ENCODE results near the gene DSG4.
A peak's percentile ranks its signal among the peaks of the same experiment; 100 is the strongest.
"Not testable (repeated sequence)": the region's sequence is repeated elsewhere in the genome, so short reads cannot be mapped to it uniquely, and the experiment has no call there.

DSG4 gene, protein sequence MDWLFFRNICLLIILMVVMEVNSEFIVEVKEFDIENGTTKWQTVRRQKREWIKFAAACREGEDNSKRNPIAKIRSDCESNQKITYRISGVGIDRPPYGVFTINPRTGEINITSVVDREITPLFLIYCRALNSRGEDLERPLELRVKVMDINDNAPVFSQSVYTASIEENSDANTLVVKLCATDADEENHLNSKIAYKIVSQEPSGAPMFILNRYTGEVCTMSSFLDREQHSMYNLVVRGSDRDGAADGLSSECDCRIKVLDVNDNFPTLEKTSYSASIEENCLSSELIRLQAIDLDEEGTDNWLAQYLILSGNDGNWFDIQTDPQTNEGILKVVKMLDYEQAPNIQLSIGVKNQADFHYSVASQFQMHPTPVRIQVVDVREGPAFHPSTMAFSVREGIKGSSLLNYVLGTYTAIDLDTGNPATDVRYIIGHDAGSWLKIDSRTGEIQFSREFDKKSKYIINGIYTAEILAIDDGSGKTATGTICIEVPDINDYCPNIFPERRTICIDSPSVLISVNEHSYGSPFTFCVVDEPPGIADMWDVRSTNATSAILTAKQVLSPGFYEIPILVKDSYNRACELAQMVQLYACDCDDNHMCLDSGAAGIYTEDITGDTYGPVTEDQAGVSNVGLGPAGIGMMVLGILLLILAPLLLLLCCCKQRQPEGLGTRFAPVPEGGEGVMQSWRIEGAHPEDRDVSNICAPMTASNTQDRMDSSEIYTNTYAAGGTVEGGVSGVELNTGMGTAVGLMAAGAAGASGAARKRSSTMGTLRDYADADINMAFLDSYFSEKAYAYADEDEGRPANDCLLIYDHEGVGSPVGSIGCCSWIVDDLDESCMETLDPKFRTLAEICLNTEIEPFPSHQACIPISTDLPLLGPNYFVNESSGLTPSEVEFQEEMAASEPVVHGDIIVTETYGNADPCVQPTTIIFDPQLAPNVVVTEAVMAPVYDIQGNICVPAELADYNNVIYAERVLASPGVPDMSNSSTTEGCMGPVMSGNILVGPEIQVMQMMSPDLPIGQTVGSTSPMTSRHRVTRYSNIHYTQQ

DNA sequence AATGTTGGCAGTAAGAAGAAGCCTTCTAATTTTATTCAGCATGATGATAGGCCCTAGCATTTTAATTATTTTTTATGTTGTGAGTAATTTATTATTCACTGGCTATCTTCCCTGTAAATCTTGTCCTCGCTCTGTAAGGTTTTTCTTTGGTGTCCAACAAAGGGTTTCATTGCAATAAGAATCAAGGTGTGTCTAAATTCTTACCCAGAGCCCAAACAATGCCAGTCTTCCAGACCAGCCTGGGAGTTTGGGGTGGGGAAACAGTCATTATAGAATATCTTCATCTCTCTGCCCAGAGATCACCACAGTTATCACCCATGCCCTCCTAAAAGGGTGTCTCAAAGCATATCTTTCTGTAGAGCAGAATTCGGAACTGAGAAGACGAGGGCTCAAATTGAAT is at the start of gene DSG4:
TSS of gene DSG4 (plus strand) at position 301 of the 400 bp plus-strand sequence. CDS start 135 bp downstream, outside the sequence.
- no peak for DNase-seq

DNA sequence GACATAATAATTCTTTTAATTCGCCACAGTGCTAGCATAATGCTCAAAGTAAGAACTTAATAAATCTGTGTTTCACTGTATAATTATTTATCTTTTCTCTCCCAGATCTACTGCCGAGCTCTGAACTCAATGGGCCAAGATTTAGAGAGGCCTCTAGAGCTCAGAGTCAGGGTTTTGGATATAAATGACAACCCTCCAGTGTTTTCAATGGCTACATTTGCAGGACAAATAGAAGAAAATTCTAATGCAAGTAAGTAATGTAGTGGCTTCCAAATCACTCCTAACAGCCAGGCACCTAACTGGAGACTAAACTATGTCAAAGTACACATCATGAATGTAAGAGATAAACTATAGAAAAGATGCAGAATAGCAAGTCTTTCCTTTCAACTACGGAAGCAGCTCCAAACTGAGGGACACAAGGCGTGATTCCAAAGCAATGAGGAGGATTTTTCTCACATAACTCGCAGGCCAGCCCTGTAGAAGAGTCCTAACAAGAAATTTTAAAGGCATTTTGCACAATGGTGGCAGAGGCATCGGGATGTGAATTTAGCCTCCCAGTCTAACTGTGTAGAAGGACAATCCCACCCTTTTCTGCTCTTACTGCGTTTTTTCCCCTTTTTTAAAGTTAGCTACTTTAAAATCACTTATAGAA is 46.7 kb upstream of the DSG4 start:
- no peak for DNase-seq

DNA sequence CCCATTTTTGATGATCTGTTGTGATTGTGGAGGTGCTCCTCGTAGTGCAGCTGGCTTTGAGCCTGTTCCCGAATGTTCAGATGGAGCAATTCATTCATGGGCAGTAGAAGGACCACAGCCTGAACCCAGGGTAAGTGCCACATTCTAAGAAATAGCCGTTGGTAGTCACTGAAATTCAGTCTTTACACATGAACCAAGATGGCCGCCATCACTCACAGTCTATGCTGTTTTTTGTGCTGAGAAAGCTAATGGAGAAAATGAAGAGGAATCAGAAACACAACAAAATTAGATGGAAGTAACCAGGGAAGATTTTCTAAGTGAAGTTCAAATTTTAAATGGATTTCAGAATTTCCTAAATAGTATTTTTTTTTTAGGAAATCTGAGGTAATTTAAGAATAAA is 33.1 kb upstream of the DSG4 start:
- no peak for DNase-seq

DNA sequence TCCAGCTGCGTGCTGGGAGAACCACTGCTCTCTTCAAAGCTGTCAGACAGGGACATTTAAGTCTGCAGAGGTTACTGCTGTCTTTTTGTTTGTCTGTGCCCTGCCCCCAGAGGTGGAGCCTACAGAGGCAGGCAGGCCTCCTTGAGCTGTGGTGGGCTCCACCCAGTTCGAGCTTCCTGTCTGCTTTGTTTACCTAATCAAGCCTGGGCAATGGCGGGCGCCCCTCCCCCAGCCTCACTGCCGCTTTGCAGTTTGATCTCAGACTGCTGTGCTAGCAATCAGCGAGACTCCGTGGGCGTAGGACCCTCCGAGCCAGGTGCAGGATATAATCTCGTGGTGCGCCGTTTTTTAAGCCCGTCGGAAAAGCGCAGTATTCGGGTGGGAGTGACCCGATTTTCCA is 23.2 kb upstream of the DSG4 start:
- DNase-seq, result not testable (repeated sequence)

DNA sequence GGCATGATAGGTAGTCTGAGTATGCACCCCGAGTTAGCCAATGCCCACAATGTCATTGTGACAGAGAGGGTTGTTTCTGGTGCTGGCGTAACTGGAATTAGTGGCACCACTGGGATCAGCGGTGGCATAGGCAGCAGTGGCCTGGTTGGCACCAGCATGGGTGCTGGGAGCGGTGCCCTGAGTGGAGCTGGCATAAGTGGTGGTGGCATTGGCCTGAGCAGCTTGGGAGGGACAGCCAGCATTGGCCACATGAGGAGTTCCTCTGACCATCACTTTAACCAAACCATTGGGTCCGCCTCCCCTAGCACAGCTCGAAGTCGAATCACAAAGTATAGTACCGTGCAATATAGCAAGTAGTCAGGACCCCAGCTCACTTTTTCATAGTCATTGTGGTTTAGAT is 21.6 kb upstream of the DSG4 start:
- DNase-seq, result no peak

DNA sequence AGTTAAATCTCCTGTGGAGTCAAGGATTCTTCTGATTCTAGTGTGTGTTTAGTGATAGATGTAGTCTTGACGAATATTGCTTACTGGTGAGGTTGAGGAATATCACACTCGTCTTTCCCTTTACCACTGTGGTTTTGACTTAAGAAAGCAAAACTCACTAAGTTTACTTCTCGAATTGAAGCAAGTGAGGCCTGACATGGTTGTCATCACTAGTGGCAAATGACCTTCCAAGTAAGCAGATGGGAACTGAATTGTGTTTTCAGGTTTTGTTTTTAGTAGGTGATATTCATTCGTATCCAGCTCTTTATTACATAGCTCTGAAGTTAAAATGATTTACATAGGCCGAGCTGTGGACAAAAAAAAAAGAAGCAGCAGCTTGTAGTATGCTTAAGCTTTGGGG is 20.6 kb upstream of the DSG4 start:
- no peak for DNase-seq

DNA sequence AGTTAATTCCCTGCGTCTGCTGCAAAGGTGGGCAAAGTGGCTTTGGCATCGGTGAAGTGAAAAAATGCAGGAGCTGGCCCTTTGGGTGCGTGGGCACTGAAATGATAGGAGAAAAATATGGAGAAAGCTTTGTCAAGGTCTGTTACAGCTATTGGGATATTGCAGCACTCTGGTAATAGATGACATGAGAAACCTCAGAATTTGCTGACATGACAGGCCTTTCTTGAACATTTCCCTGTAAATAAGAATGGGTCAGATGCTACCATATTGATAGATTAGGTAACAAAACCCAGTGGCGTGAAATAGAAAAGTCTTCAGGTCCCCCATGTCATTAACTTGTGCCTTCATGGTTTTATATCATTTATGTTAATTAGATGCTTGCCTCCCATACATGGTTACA is 12.4 kb upstream of the DSG4 start:
- DNase-seq, result no peak

DNA sequence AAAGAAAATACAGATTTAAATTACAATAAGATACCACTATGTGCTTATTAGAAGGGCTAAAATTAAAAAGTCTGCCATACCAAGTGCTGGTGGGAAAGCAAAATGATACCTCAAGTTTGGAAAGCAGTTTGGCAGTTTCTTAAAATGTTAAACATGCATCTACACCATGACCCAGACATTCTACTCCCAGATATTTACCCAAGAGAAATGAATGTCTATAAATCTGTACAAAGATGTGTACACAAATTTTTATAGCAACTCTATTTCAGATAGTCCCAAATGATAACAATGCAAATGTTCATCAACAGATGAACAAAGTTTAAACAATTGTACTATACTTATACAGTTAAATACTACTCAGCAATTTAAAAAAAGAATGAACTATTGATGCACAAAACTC is 7.1 kb upstream of the DSG4 start:
- no peak for DNase-seq

DNA sequence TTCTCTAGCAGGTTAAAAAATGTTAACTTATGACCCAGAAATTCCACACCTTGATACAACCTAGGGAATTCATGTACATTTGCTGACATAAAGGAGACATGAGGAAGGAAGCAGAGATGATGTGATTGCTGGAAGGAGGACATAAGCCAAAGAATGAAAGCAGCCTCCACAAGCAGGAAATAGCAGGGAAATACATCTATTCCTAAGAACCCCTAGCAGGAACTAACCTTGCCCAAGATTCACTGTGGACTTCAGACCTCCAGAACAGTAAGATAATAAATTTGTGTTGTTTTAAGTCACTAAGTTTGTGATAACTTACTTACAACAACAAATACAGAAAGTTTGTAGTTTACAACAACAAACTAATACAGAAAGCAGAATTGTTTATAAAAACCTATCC is 4.6 kb upstream of the DSG4 start:
- DNase-seq, result no peak

DNA sequence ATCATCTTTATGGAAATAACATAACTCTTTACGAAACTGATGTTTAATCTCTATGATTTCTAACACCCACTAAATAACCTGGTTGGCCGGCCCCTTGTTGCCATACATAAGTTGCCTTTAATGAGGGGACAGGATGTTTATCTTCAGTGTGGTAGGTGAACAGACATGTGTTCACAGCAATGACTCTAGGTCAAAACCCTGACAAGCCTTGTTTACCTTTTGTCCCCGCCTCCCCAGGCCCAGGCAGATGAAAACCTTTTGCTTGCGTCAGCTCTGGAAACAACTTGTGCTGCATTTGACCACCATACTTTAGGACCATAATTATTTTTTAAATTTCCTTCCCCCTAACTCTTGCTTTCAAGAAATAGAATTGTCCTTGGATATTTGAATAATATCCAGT is 2.9 kb upstream of the DSG4 start:
- DNase-seq, result no peak

DNA sequence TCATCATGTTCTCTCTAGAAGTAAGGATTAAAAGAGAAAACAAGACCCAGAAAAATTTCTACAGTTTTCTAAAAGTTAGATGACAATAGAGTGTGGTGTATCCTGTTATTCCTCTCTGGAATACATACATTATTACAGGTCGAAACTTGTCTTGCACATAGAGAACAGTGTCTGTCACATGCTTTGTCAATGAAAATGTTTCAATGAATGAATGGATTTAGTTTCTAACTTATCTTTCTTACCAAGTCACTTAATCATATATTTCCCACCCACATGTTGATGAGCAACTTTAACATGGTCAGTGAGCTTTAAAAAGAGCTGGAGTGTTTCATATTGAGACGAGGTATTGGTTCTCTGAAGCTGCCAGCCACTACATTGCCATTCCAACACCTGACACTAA is 4.3 kb downstream of the DSG4 start:
- DNase-seq, result no peak

DNA sequence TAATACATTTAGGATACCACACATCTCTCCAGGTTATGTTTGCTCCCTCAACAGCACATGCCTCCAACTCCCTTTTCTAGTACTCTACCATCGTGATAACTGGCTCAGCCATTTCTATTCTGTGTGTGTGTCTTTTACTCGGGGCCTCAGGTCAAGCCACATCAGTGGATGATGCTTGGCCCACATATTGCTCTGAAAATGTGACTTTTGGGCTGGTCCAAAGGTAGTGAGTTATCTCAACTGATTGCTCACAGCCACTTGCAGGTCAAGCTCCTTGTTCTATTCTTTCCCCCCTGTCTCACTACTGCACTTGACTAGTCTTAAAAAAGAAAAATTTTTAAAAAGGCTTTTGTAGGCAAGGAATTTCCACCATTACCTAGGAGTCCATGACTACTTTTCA is 5.5 kb downstream of the DSG4 start:
- no peak for DNase-seq

DNA sequence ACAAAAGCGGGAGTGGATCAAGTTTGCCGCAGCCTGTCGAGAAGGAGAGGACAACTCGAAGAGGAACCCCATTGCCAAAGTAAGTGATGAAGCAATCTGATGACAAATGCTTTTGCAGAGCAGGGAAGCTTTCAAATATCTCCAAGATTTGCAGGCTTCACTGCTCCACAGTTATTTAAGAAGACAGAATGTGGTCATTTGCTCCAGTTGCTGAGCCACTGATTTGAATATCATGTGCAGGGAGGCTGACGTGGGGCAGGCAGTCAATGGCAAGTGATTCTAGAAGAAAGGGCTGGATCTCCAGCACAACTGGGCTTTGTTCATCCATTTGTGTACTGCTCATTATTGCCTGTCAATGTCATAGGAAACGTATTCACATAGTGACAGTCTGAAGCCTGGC is 10.2 kb downstream of the DSG4 start:
- DNase-seq, result no peak

DNA sequence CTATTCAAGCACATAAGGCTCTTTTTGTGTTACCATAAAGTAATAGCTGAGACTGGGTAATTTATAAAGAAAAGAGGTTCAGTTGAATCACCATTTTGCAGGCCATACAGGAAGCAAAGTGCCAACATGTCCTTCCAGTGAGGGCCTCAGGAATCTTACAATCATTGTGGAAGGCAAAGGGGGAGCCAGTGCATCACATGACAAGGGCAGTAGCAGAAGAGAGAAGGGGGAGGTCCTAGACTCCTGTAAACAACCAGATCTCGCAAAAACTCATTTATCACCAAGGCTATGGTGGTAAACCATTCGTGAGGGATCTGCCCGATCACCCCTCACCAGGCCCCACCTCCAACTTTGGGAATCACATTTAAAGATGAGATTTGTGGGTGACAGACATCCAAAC is 16.7 kb downstream of the DSG4 start:
- no peak for DNase-seq

DNA sequence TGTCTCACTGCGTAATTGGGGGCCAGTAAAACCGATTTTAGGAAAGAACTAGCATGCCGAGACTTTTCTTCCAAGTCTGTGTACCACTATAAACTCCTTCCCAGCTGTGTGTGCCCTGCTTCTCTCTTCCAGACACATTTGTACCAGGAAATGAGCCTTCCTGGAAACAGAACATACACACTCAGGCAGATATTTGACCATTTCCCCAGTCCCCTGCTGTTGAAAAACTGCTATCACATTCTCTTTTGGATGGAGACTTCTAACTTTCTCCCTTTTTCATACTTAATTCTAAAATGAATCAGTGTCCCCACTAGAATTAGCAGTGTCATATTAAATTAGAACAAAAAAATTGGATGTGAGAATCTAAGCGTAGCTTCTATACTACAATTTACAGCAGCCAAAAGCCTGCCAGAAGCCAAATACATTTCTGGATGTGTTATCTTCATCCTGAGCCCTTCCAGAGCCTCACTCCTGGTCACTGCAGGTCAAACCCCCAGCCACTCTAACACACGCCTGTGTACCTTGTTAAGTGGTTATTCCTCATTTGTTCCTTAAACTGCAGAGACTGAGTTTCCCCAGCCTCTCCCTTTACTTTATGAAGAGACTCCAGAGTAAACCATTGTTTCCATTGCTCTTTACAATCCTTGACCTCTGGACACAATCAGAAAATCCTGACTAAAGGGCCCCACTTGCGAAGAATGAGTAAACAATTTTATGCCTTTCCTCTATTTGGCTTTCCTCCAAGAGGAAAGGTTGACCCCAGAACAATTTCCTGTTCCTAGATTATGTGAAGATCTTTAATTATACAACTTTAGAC is 20.4 kb downstream of the DSG4 start:
- no peak for DNase-seq

DNA sequence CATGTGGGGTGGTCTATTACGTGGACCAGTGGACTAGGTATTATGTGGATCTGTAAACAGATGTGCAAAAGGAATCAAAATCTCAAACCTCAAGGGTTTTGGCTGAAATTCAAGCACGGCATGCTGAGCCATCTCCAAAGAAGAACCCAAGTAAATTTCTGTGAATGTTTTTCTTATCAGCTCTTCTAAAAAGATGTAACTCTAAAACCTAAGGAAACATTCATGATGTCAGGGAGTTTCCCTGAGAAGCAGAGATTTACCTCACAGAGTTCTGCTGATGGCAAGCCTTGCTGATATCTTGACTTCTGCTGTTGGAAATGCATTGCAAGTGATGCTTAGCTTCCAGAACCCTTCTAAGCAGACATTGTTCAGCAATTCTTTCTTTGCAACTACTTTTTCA is 21.6 kb downstream of the DSG4 start:
- no peak for DNase-seq

DNA sequence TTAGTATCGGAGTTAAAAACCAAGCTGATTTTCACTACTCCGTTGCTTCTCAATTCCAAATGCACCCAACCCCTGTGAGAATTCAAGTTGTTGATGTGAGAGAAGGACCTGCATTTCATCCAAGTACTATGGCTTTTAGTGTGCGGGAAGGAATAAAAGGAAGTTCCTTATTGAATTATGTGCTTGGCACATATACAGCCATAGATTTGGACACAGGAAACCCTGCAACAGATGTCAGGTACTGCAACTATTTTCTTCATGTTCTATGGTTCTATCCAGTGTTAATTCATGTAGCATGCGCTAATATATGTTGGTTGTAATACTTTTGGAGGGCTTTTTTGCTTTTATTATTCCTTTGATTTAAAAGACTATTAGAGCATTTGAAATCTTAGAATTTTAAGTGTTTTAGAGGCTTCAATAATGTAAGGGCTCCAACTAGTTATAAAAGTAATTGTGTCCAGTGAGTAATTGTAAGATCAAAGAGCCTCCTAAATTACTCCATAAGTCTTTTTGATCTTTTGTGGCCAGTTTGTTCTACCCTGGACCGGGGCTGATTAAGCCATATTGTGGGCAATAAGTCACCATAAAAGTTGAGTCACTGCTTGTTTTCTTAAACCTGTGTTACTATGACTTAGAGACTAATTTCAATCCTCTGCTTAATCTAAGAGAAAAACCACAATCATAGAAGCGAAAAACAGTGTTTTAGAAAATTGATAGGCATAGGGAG is 22.9 kb downstream of the DSG4 start:
- peak; percentile 86 to 89 for DNase-seq

DNA sequence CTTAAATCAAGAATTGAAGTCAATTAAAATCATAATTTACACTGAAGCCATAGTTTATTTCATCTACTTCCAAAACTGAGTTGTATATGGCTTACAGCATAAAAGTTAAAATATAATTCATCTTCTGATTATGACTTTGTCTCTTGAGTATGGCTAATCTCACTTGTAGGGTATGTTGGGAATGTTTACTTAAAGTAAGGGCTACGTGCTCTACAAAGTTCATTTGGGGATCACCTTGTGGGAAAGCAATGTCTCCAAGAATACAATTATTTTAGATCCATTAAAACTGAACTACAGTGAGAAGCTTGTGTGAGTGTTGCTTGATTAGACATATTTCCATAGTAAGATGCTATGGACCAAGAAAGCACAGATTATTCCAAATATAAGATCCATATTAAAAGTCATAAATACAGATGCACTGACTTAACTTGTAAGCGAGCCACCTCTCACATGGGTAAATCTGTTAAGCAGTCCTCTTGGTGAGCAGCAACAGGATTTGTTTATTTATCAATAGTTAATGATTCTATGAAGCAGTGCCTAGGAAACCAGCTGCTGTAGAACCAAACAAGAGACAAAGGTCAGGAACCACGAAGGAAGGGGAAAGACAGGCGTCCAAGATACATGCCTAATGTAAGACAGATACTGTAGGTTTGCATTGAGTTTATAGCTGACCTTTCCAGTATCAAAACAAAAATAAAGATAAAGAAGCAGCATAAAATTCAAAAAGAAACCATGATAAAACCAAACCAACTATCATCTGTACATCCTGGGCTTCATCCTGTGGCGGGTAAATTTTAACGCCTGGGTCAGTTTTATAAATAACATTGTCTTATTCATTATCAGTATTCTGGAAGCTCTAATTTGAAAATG is 24.8 kb downstream of the DSG4 start:
- DNase-seq, result no peak

DNA sequence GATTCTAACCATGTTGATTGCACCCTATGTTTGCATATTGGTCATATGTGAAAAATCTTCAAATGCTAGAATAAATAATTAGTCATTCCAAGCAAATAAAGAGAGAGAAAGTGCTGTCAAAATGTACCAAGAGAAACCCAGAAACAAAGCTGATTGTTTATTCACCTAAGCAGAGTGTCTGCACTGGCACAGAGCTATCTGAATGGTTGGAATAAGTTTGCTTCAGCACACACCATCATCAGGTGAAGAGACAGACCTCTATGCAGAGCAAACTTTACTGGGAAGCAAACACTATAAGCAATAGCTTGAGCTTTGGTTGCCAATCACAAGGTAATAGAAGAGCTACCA is 25.4 kb downstream of the DSG4 start:
- DNase-seq, result no peak

DNA sequence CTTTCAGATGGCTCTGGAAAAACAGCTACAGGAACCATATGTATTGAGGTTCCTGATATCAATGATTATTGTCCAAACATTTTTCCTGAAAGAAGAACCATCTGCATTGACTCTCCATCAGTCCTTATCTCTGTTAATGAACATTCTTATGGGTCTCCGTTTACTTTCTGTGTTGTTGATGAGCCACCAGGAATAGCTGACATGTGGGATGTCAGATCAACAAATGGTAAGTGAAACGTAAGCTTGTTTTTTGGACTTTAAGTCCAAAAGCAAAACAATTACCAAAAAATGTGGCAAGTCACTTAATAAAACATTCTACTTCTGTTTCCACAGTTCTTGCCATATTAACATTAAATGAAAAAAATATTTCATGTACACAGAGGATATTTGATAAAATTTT is 26.8 kb downstream of the DSG4 start:
- DNase-seq, result no peak

DNA sequence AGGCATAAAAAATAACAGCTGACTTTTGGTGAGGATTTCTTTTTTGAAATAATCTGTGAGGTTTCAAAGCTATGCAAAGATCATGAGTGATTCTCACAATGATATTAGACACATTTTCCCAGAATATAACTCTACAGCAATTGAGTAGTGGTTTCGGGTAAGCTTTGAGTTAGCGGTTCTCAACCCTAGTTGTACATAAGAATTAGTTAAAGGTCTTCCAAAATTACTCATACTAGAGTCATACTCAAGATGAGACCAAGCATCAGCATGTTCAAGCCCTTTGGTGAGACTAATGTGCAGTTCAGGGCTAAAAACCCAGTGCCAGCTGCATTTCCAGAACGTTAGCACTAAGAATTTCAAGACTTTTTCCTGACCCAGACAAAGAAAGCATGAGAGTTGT is 31.1 kb downstream of the DSG4 start:
- DNase-seq, result no peak
